Subcutaneous adipose tissue (tissue), 4 donors: ENCODE results near the gene STX18. TPM values are rescaled to one million over a fixed set of nuclear protein-coding genes. Genes with fewer than 3 reads are reported as not detected.

Experiments
- CTCF ChIP-seq: fragments of 450-650 bp; IDR thresholded peaks from one replicate; pipeline ENCODE4 v1.5.1; 2016; ENCODE audit warnings: low read depth, mild to moderate bottlenecking, control low read depth, antibody characterized with exemption, moderate library complexity
- total RNA-seq, 4 donors: library from RNA; depleted of rRNA; stranded (reverse); fragments of >200 nt; gene quantifications; one replicate each; pipeline ENCODE4 v1.1.0, GENCODE V29; 2016

STX18 gene
- total RNA-seq, 4 donors from 2014 or later: 17.0 to 29.2 (median 21.6) TPM

- TF ChIP-seq CTCF: no peak
Observed at GRCh38 chr4:4578981-4579380, 37.1 kb upstream of the STX18 start.

GRCh38 chr4:4577359-4577875 is 35.6 kb upstream of the STX18 start:
- no peak for TF ChIP-seq CTCF

- TF ChIP-seq CTCF: no peak
Observed at GRCh38 chr4:4575284-4576211, 33.7 kb upstream of the STX18 start.

- TF ChIP-seq CTCF: no peak
Observed at GRCh38 chr4:4574792-4575191, 32.9 kb upstream of the STX18 start.

GRCh38 chr4:4574052-4574451 is 32.2 kb upstream of the STX18 start:
- no peak for TF ChIP-seq CTCF

- no peak for TF ChIP-seq CTCF
Observed at GRCh38 chr4:4572821-4573220, 31.0 kb upstream of the STX18 start.

- no peak for TF ChIP-seq CTCF
Observed at GRCh38 chr4:4568806-4569427, 27.1 kb upstream of the STX18 start.
